ACHN (cell line): ENCODE measurements around the gene TEX13C.
"Not testable (repeated sequence)": the region's sequence is repeated elsewhere in the genome, so short reads cannot be mapped to it uniquely, and the experiment has no call there.

Experiments
- DNase-seq: peaks from one replicate; pipeline ENCODE4 v3.0.0-alpha.2; 2015
- in situ Hi-C: cut with HindIII; loops from 2 replicates; pipeline ENCODE4 v1.10.0; 2017; ENCODE audit warnings: low sequenced_read_pairs, low pct_ligation_motif_present, low pct_unique_long_range_greater_than_20kb

The TEX13C gene

GRCh38 chrX:125319646-125320521, at the start of gene TEX13C:
Gene TEX13C, plus strand, starts transcription at chrX:125319871. Its CDS starts 249 bp downstream, at chrX:125320120.
- DNase-seq: no peak
- in situ Hi-C loops: no loop called here

DNA sequence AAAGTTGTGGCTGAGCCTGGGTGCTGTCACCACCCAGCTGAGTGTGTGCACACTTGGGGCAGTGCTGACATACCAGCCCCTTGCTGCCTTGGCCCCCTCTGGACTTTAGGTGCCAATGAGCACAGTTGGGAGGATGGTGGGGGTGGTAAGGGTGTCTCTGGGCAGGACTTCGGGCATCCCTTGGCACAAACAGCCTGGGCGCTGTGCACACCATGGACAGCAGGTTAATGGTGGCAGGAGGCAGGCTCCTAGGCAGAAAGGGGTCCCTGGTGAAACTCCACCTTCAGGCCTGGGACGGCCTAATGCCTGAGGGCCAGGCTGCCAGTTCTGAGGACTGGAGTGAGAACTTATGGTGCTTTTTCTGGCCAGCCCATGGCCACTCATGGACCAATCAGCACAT, 32.4 kb upstream of the TEX13C start:
- in situ Hi-C loops: no loop called here
- DNase-seq: no peak

- no peak for DNase-seq
- in situ Hi-C loops: no loop called here
These were observed 31.3 kb upstream of the TEX13C start for GRCh38 chrX:125288343-125288742.

- DNase-seq: peak; percentile 59
- in situ Hi-C loops: no loop called here
These were observed 30.5 kb upstream of the TEX13C start for GRCh38 chrX:125289209-125289608.

DNA sequence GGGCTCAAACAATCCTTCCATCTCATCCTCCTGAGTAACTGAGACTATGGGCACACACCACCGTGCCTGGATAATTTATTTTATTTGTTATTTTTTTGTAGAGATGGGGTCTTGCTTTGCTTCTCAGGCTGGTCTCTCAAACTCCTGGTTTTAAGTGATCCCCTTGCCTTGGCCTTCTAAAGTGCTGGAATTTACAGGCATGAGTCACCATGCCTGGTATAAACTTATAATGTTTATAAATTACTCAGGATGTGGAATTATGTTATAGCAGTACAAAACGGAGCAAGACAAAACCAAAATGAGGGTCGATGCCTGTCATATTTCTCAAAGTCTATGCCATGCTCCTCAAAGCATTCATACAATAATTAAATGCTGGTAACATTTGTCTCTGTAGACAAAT, 29.8 kb upstream of the TEX13C start:
- in situ Hi-C loops: no loop called here
- DNase-seq: peak; percentile 1

DNA sequence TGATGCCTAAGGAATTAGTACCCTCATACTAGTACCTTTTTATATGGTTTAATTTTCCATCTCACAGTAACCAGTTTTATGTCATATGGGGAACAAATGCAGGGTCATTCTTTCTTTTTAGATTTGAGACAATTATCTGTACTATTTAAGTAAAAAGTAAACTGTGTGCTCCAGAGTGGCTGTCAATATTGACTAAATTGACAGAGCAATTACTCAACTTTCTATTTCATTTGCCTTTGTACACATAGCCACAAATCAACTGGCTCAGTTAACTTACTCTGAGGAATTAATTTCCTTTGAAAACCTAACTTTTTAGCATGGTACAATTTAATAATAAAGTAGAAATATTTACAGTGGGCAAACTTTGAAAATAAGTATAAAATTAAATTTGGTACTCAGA, 28.5 kb upstream of the TEX13C start:
- in situ Hi-C loops: no loop called here
- no peak for DNase-seq

DNA sequence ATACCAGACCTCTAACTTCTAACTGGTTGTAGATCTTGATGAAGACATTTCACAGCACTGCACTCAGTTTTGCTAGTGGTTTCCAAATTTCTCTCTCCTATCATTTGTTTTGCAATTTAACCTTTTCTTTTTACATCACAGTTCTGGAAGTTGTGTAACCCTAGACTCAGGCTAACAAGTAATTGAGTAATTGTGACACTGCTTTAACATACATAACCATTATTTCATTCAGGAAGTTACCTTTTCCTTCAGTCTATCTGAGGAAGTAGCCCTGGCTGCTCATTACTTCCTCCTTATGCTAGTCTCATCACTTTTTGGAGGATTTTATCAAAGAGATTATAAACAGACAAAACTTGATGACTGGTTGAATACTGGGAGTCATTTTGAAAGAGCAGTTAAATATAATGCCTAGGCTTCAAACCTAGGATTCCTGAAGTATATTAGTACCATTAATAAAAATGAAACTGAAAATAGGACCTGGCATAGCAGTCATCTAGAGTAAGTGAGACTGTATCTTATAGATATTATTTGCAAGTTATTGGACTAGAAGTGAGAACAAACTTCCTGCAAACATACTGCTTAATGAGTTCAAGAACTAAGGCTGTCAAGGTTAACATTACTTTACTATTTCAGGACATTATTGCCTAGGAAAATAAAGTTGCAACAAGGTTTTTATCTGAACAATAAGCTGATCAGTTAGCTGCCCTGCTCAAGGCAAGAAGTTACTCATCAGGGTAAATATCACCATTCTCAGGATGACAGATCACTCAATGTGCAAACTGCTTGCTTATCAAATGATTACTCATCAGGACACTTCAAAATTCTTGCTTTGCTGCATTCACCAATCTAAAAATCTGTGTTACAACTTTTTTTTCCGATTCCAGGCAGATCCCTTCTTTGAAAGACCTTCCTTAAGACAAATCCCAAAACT, 25.6 kb upstream of the TEX13C start:
- peak; percentile 10 for DNase-seq
- in situ Hi-C loops: no loop called here

- in situ Hi-C loops: no loop called here
- DNase-seq: no peak
These were observed 24.3 kb upstream of the TEX13C start for GRCh38 chrX:125295337-125295736.

DNA sequence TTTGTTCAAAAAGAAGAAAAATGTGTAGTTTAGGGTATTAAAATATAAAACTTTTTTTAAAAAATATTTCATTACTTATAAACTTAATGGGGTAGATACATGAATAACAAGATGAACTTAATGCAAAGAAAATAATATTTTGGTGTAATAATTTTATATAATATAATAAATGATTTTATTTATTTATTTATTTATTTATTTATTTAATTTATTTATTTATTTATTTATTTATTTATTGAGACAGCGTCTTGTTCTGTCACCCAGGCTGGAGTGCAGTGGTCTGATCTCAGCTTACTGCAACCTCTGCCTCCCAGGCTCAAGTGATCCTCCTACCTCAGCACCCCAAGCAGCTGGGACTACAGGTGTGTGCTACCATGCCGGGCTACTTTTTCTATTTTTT, 20.8 kb upstream of the TEX13C start:
- no peak for DNase-seq
- in situ Hi-C loops: no loop called here

DNA sequence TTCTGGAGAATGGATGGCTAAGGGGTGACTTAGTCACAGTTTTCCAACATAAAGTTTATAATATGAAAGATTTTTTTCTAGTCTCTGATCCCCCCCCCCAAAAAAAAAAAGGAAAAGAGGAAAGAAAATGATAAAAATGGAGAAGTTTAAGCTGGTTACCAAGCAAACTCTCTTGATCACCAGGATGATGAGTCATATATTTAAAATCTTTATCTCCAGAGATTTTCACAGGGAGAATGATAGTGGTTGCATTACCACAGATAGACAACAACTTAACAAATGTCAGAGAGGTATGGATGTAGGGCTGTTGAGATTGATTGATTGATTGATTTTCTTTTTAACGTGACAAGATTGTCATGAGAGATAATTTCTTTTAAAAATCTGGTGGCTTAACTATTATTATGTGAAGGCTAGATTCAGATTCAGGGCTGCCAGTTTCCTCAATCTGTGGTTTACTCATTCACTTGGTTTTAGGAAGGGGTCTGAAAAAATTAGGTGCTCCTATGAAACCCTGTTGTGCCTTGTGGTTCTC, 13.3 kb upstream of the TEX13C start:
- no peak for DNase-seq
- in situ Hi-C loops: no loop called here

DNA sequence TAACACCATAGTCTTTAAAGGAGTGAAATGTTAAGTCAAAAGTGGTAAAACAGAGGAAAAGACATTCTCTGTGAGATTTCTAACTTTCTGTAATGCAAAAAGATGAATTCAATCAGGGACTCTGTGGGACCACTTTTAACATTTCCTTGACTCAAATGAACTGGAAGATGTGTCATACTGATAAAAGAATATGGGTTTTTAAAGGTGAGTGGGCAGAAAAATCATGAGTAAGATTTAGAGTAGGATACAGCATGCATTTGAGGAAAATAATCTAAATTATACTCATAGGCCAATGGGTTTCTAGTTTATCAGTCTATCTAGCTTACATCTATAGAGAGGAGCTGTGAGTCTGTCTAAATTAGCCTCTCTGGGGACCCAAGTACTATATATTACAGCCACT, 11.0 kb upstream of the TEX13C start:
- in situ Hi-C loops: no loop called here
- no peak for DNase-seq

GRCh38 chrX:125319166-125319565, 505 bp upstream of the TEX13C start:
- in situ Hi-C loops, DNase-seq: not testable (repeated sequence)

DNA sequence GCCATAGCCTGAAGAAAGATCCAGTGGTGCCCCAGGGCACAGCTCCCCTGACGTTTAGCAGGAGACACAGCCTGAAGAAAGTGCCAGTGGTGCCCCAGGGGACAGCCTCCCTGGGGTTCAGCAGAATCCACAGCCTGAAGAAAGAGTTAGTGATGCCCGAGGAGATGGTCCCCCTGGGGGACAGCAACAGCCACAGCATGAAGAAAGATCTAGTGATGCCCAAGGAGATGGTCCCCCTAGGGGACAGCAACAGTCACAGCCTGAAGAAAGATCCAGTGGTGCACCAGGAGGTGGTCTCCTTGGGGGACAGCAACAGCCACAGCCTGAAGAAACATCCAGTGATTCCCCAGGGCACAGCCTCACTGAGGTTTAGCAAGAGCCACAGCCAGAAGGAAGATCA, 2.8 kb downstream of the TEX13C start:
- in situ Hi-C loops: no loop called here
- DNase-seq: no peak

GRCh38 chrX:125326599-125326998, 6.9 kb downstream of the TEX13C start:
- no peak for DNase-seq
- in situ Hi-C loops: no loop called here

GRCh38 chrX:125327891-125328290, 8.2 kb downstream of the TEX13C start:
- in situ Hi-C loops: no loop called here
- no peak for DNase-seq

DNA sequence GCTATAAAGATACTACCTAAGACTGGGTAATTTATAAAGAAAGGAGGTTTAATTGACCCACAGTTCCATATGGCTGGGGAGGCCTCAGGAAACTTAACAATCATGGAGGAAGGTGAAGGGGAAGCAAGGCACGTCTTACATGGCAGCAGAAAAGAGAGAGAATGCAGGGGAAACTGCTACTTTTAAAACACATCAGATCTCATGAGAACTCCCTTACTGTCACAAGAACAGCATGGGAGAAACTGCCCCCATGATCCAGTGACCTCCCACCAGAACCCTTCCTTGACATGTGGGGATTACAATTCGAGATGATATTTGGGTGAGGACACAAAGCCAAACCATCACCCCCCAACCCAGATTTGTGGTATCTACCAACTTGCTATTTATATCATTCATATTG, 13.9 kb downstream of the TEX13C start:
- in situ Hi-C loops: no loop called here
- no peak for DNase-seq

GRCh38 chrX:125340490-125340889, 20.8 kb downstream of the TEX13C start:
- DNase-seq: no peak
- in situ Hi-C loops: no loop called here

- in situ Hi-C loops: no loop called here
- no peak for DNase-seq
These were observed 54.5 kb downstream of the TEX13C start for GRCh38 chrX:125374169-125374568.
